ENCODE measurements around the gene KRTDAP.

Gene KRTDAP

GRCh38 chr19:35498984-35499527, 8.8 kb upstream of the KRTDAP start:
- TF ChIP-seq YY1 (IDR thresholded peaks at IDR 0.05; ENCODE audit: low read depth) (no peak), CEBPB (IDR thresholded peaks at IDR 0.05) (no peak), EGR1 (IDR thresholded peaks at IDR 0.05) (no peak), EP300 (IDR thresholded peaks at IDR 0.05; ENCODE audit: borderline replicate concordance) (no peak), TEAD4 (IDR thresholded peaks at IDR 0.05) (no peak), ZBTB7A (IDR thresholded peaks at IDR 0.05; ENCODE audit: low read depth) (no peak)

- no peak for TF ChIP-seq ZBTB7A (IDR thresholded peaks at IDR 0.05; ENCODE audit: low read depth)
- TF ChIP-seq USF1 (IDR thresholded peaks at IDR 0.05), result no peak
- no peak for TF ChIP-seq REST (IDR thresholded peaks at IDR 0.05; ENCODE audit: low read depth)
- TF ChIP-seq NFIC (IDR thresholded peaks at IDR 0.05), result no peak
- no peak for TF ChIP-seq TAF1 (IDR thresholded peaks at IDR 0.05; ENCODE audit: low read depth)
- no peak for TF ChIP-seq TEAD4 (IDR thresholded peaks at IDR 0.05)
- no peak for TF ChIP-seq FOXM1 (IDR thresholded peaks at IDR 0.05; ENCODE audit: borderline replicate concordance, low read depth)
- TF ChIP-seq TCF12 (IDR thresholded peaks at IDR 0.05; ENCODE audit: low read depth), result no peak
- TF ChIP-seq CREB1 (IDR thresholded peaks at IDR 0.05; ENCODE audit: low read depth), result no peak
- TF ChIP-seq YY1 (IDR thresholded peaks at IDR 0.05; ENCODE audit: low read depth), result no peak
- no peak for TF ChIP-seq EGR1 (IDR thresholded peaks at IDR 0.05)
- TF ChIP-seq CEBPB (IDR thresholded peaks at IDR 0.05), result no peak
- TF ChIP-seq MAX (IDR thresholded peaks at IDR 0.05), result no peak
- no peak for TF ChIP-seq RAD21 (IDR thresholded peaks at IDR 0.05; ENCODE audit: low read depth)
- TF ChIP-seq EP300 (IDR thresholded peaks at IDR 0.05; ENCODE audit: borderline replicate concordance), result no peak
Observed at GRCh38 chr19:35498220-35498619, 8.0 kb upstream of the KRTDAP start.

GRCh38 chr19:35497406-35497805, 7.1 kb upstream of the KRTDAP start:
- TF ChIP-seq TCF12 (IDR thresholded peaks at IDR 0.05; ENCODE audit: low read depth) (no peak), YY1 (IDR thresholded peaks at IDR 0.05; ENCODE audit: low read depth) (no peak), TAF1 (IDR thresholded peaks at IDR 0.05; ENCODE audit: low read depth) (no peak), EGR1 (IDR thresholded peaks at IDR 0.05) (no peak), REST (IDR thresholded peaks at IDR 0.05; ENCODE audit: low read depth) (no peak), USF1 (IDR thresholded peaks at IDR 0.05) (no peak), CREB1 (IDR thresholded peaks at IDR 0.05; ENCODE audit: low read depth) (no peak), ZBTB7A (IDR thresholded peaks at IDR 0.05; ENCODE audit: low read depth) (no peak), EP300 (IDR thresholded peaks at IDR 0.05; ENCODE audit: borderline replicate concordance) (no peak)

GRCh38 chr19:35495107-35496064, 5.1 kb upstream of the KRTDAP start:
- peak; percentile 30; the same call in 1 of the 2 replicates for TF ChIP-seq REST (IDR thresholded peaks at IDR 0.05; ENCODE audit: low read depth)
- TF ChIP-seq TAF1 (IDR thresholded peaks at IDR 0.05; ENCODE audit: low read depth), result no peak
- TF ChIP-seq NFIC (IDR thresholded peaks at IDR 0.05), result no peak
- no peak for TF ChIP-seq CEBPB (IDR thresholded peaks at IDR 0.05)
- no peak for TF ChIP-seq EP300 (IDR thresholded peaks at IDR 0.05; ENCODE audit: borderline replicate concordance)
- no peak for TF ChIP-seq ZBTB7A (IDR thresholded peaks at IDR 0.05; ENCODE audit: low read depth)
- peak; percentile 57; the same call in 1 of the 2 replicates for TF ChIP-seq EGR1 (IDR thresholded peaks at IDR 0.05)
- TF ChIP-seq TEAD4 (IDR thresholded peaks at IDR 0.05), result no peak
- TF ChIP-seq FOXM1 (IDR thresholded peaks at IDR 0.05; ENCODE audit: borderline replicate concordance, low read depth), result no peak
- TF ChIP-seq TCF12 (IDR thresholded peaks at IDR 0.05; ENCODE audit: low read depth), result no peak
- TF ChIP-seq CREB1 (IDR thresholded peaks at IDR 0.05; ENCODE audit: low read depth), result no peak
- peak; percentile 68 for TF ChIP-seq RAD21 (IDR thresholded peaks at IDR 0.05; ENCODE audit: low read depth)
- TF ChIP-seq USF1 (IDR thresholded peaks at IDR 0.05), result no peak
- TF ChIP-seq YY1 (IDR thresholded peaks at IDR 0.05; ENCODE audit: low read depth), result no peak
- TF ChIP-seq MAX (IDR thresholded peaks at IDR 0.05), result no peak
